Activated CD4-positive, alpha-beta T cell treated with anti-CD3 and anti-CD28 coated beads, Interleukin-2, amount 50 U/mL, for 16 hours (primary cell): ENCODE measurements around the gene CDK2.
A peak's percentile ranks its signal among the peaks of the same experiment; 100 is the strongest.
"Not testable (repeated sequence)": the region's sequence is repeated elsewhere in the genome, so short reads cannot be mapped to it uniquely, and the experiment has no call there.

Experiments
- DNase-seq: peaks from one replicate; pipeline ENCODE4 v3.0.0-alpha.2; 2020

The CDK2 gene

GRCh38 chr12:55966408-55967281, at the start of gene CDK2:
Gene CDK2, plus strand, starts transcription at chr12:55966830. Its CDS starts 179 bp downstream, at chr12:55967009.
- DNase-seq: peak; percentile 91

GRCh38 chr12:55919032-55919431, 47.6 kb upstream of the CDK2 start:
- not testable (repeated sequence) for DNase-seq

- no peak for DNase-seq
These were observed 44.5 kb upstream of the CDK2 start for GRCh38 chr12:55922126-55922525.

GRCh38 chr12:55923648-55924047, 43.0 kb upstream of the CDK2 start:
- DNase-seq: not testable (repeated sequence)

GRCh38 chr12:55925371-55925770, 41.3 kb upstream of the CDK2 start:
- DNase-seq: no peak

GRCh38 chr12:55925870-55926737, 40.5 kb upstream of the CDK2 start:
- DNase-seq: no peak

- peak; percentile 95 for DNase-seq
These were observed 39.7 kb upstream of the CDK2 start for GRCh38 chr12:55926738-55927587.

- DNase-seq: peak; percentile 93
These were observed 38.8 kb upstream of the CDK2 start, which contains the start of gene PYM1 for GRCh38 chr12:55927588-55928502. Gene PYM1, minus strand, starts transcription at chr12:55927894. Its CDS starts 133 bp downstream, at chr12:55927761.

- DNase-seq: peak; percentile 93
These were observed 37.3 kb upstream of the CDK2 start for GRCh38 chr12:55929306-55929791.

- peak; percentile 87 for DNase-seq
These were observed 35.8 kb upstream of the CDK2 start, which contains the start of gene DGKA for GRCh38 chr12:55930771-55931316. Gene DGKA, plus strand, starts transcription at chr12:55931162. Its CDS starts 5,342 bp downstream, at chr12:55936504.

GRCh38 chr12:55931317-55931779, 35.3 kb upstream of the CDK2 start:
- DNase-seq: no peak

GRCh38 chr12:55931780-55932550, 34.7 kb upstream of the CDK2 start:
- no peak for DNase-seq

GRCh38 chr12:55932551-55932910, 34.1 kb upstream of the CDK2 start:
- DNase-seq: peak; percentile 59

GRCh38 chr12:55933169-55933798, 33.3 kb upstream of the CDK2 start:
- DNase-seq: no peak

GRCh38 chr12:55933799-55934742, 32.6 kb upstream of the CDK2 start:
- DNase-seq: no peak

GRCh38 chr12:55934773-55935172, 31.9 kb upstream of the CDK2 start:
- DNase-seq: no peak

- no peak for DNase-seq
These were observed 30.9 kb upstream of the CDK2 start for GRCh38 chr12:55935738-55936151.

- DNase-seq: no peak
These were observed 28.6 kb upstream of the CDK2 start for GRCh38 chr12:55937981-55938380.
